ENCODE data around the gene RNF217. TPM values are rescaled to one million over a fixed set of nuclear protein-coding genes. Genes with fewer than 3 reads are reported as not detected.

Gene RNF217
- total RNA-seq, 4 donors from 2014 or later = 4.5 to 15.5 (median 12.4) TPM

GRCh38 chr6:125111219-125111983 lies 149.2 kb downstream of the RNF217 start:
- TF ChIP-seq POLR2A (IDR thresholded peaks at IDR 0.05) (no peak), CTCF (IDR thresholded peaks at IDR 0.05 in 4 of 5, conservative IDR thresholded peaks at IDR 0.05 in 1 of 5) (no peak)
- Histone ChIP-seq H3K27me3 (no peaks in the 10 kb centered on the region), H3K4me3 (no peak overlapping the region), H3K4me1 (no peaks in the 10 kb centered on the region), H3K27ac (no peak overlapping the region), H3K9me3 (peaks cover 0 to 9% (median 0%) of the 10 kb centered on the region in 3 donors), H3K36me3 (no peaks in the 10 kb centered on the region)
- no peak for DNase-seq
- no peak for ATAC-seq
- in situ Hi-C loops (cut with MboI; ENCODE audit: low sequenced_read_pairs in 4 of 4) (loop anchor here in 3 of 4 donors (5.0 to 10.0 kb wide), 4 partner anchors 39 to 239 kb away; no protein-coding TSS in a partner anchor), intact Hi-C loops (cut with DNase I; ENCODE audit: low total_unique reads) (no loop called here)

DNA sequence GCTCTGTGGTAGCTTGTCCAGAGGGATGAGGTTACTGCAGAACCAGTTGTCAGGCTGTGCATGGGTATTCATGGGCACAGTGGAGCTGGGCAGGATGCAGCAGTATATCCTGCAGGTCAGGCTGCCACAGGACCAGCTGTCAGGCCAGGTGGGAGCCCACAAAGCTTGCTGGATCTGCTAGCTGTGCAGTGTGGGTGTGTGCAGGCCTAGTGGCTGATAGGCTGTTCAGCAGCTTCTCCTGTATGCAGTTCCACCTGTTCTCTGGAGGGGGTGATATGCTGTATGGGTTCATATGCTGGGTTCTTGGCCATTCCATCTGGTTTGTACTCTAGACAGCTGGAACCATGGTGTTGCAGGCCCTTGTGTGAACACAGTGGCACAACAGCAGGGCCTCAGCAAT lies 150.7 kb downstream of the RNF217 start:
- Histone ChIP-seq H3K27me3 (no peaks in the 10 kb centered on the region), H3K9me3 (peaks cover 0 to 9% (median 0%) of the 10 kb centered on the region in 3 donors), H3K4me1 (no peaks in the 10 kb centered on the region), H3K27ac (no peak overlapping the region), H3K36me3 (no peaks in the 10 kb centered on the region), H3K4me3 (no peak overlapping the region)
- TF ChIP-seq CTCF (IDR thresholded peaks at IDR 0.05 in 4 of 5, conservative IDR thresholded peaks at IDR 0.05 in 1 of 5) (no peak), POLR2A (IDR thresholded peaks at IDR 0.05) (no peak)
- in situ Hi-C loops (cut with MboI; ENCODE audit: low sequenced_read_pairs in 4 of 4) (loop anchor here in 3 of 4 donors (5.0 to 10.0 kb wide), 4 partner anchors 41 to 241 kb away; no protein-coding TSS in a partner anchor), intact Hi-C loops (cut with DNase I; ENCODE audit: low total_unique reads) (no loop called here)
- no peak for DNase-seq
- ATAC-seq = no peak

DNA sequence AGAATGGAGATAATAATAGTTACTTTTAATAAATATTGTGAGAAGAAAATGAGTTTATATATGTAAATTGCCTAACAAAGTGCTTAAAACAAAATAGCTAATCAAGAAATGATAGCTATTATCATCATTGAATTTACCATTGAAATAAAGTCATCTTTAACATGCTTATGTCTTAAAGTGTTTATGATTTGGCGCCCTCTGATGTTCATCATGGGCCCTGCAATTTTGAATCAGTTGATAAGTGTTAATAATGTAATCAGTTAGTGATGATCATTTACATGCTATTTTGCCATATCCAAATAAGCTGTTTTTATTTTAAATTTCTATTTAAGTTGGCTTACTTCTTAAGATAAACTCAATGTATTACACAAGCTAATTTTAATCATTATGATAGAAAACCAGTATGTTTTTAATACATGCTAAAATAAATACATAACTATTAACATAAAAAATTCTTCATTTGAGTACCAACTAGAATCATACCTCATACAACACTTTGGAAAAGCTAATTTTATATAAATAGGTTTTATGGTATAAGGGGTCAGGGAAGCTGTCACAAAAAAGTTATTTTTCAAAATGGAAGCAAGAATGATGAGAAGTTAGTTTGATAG lies 152.1 kb downstream of the RNF217 start:
- H3K4me3 ChIP-seq = no peak overlapping the region
- no peaks in the 10 kb centered on the region for H3K36me3 ChIP-seq
- no peak overlapping the region for H3K27ac ChIP-seq
- TF ChIP-seq POLR2A (IDR thresholded peaks at IDR 0.05) = no peak
- TF ChIP-seq CTCF (IDR thresholded peaks at IDR 0.05 in 4 of 5, conservative IDR thresholded peaks at IDR 0.05 in 1 of 5) = peak; percentile 58 to 93 (median 84)
- peaks cover 0 to 9% (median 0%) of the 10 kb centered on the region in 3 donors for H3K9me3 ChIP-seq
- in situ Hi-C loops (cut with MboI; ENCODE audit: low sequenced_read_pairs in 4 of 4) = loop anchor here in 3 of 4 donors (5.0 to 10.0 kb wide), 4 partner anchors 42 to 242 kb away; no protein-coding TSS in a partner anchor
- no peaks in the 10 kb centered on the region for H3K4me1 ChIP-seq
- DNase-seq (peak in 1 of 2 donors; percentile 41), ATAC-seq (no peak)
- intact Hi-C loops (cut with DNase I; ENCODE audit: low total_unique reads) = loop anchor here (2.0 kb wide), 2 partner anchors 154 to 244 kb away; no protein-coding TSS in a partner anchor
- H3K27me3 ChIP-seq = no peaks in the 10 kb centered on the region

- Histone ChIP-seq H3K9me3 (peaks cover 0 to 5% (median 0%) of the 10 kb centered on the region in 3 donors), H3K4me1 (no peaks in the 10 kb centered on the region), H3K4me3 (no peak overlapping the region), H3K36me3 (no peaks in the 10 kb centered on the region), H3K27me3 (no peaks in the 10 kb centered on the region), H3K27ac (no peak overlapping the region)
- in situ Hi-C loops (cut with MboI; ENCODE audit: low sequenced_read_pairs in 4 of 4) = loop anchor here in 3 of 4 donors (5.0 to 10.0 kb wide), 3 partner anchors 161 to 244 kb away; no protein-coding TSS in a partner anchor
- ATAC-seq = no peak
- DNase-seq = no peak
- intact Hi-C loops (cut with DNase I; ENCODE audit: low total_unique reads) = no loop called here
- TF ChIP-seq CTCF (IDR thresholded peaks at IDR 0.05 in 4 of 5, conservative IDR thresholded peaks at IDR 0.05 in 1 of 5) (no peak), POLR2A (IDR thresholded peaks at IDR 0.05) (no peak)
Observed at GRCh38 chr6:125116170-125116569, 153.9 kb downstream of the RNF217 start.
